ENCODE measurements around the gene DNLZ.

DNA sequence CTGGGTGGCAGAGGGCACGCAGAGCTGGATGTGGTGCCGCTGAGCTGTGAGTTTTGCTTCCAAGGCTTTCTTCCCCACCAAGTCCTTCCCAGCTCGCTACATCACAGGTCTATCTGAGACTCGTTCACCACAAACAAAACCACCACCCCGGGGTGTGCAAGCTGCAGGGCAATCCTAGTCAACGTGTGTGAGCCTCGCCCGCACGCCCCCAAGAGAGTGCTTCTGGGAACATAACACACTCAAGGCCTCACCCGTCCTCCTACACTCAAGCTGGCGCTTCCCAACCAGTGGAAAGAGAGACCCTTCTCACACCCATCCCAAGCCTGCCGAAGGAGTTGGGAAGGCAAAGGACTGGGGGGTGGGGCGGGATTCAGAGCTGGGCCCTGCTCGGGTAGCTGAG lies 25.9 kb upstream of the DNLZ start:
- no peak for TF ChIP-seq CTCF (IDR thresholded peaks at IDR 0.05; ENCODE audit: low read depth, low read length, poor library complexity, severe bottlenecking)
- TF ChIP-seq EZH2phosphoT487 (IDR thresholded peaks at IDR 0.05; ENCODE audit: borderline replicate concordance, low read length), result no peak
